22Rv1 (cell line): Measurements from ENCODE around the gene LMBRD1.

Experiments
- H3K27ac ChIP-seq: fragments of 450-650 bp; 2 replicates; pipeline ENCODE4 v1.5.1; 2017
- ZFX ChIP-seq: fragments of 450-650 bp; IDR thresholded peaks from 2 replicates; pipeline ENCODE4 v1.6.1; 2017; ENCODE audit warnings: antibody characterized with exemption, borderline replicate concordance
- TF ChIP-seq, protein P1 (sequence below): fragments of 450-650 bp; IDR thresholded peaks from 2 replicates; pipeline ENCODE4 v1.5.1; 2017; ENCODE audit warnings: mild to moderate bottlenecking

Gene LMBRD1

DNA sequence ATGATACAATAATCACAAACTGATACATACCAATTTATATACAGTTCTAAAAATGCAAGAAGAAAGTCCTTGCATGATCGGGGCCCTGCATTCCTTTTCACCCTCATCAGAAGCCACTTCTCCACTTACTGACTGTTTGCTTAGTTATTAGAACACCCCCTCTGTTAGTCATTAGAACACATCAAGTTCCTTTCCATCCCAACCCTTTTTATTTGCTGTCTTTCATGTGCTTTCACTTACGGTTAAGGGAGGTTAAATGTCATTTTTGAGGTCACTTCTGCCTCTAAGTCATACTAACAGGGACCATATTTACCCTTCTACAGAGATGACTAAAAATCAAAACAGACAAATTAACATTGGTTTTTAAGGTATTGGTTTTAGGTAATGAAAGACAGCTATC, 149.1 kb downstream of the LMBRD1 start:
- H3K27ac ChIP-seq, result no peak overlapping the region
- TF ChIP-seq, protein P1, sequence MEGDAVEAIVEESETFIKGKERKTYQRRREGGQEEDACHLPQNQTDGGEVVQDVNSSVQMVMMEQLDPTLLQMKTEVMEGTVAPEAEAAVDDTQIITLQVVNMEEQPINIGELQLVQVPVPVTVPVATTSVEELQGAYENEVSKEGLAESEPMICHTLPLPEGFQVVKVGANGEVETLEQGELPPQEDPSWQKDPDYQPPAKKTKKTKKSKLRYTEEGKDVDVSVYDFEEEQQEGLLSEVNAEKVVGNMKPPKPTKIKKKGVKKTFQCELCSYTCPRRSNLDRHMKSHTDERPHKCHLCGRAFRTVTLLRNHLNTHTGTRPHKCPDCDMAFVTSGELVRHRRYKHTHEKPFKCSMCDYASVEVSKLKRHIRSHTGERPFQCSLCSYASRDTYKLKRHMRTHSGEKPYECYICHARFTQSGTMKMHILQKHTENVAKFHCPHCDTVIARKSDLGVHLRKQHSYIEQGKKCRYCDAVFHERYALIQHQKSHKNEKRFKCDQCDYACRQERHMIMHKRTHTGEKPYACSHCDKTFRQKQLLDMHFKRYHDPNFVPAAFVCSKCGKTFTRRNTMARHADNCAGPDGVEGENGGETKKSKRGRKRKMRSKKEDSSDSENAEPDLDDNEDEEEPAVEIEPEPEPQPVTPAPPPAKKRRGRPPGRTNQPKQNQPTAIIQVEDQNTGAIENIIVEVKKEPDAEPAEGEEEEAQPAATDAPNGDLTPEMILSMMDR, result no peak
- no peak for TF ChIP-seq ZFX

DNA sequence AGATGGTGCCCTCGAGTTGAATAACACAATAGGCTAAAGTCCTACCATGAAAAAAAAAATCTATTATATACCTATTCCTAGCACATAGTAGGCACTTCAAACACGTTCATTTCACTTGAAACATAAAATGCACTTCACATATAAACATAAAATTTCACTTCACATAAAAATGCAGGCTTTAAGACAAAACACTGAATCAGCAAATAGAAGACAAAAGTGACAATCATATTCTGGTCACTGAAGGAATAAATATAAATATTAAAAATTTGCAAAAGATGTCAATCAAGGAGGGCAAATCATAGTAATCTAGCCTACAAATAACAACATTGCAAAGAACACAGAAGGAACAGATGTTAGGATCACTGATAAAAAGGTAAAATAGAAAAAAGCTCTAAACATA, 153.1 kb downstream of the LMBRD1 start:
- TF ChIP-seq ZFX, result no peak
- TF ChIP-seq, protein P1, result no peak
- no peak overlapping the region for H3K27ac ChIP-seq

DNA sequence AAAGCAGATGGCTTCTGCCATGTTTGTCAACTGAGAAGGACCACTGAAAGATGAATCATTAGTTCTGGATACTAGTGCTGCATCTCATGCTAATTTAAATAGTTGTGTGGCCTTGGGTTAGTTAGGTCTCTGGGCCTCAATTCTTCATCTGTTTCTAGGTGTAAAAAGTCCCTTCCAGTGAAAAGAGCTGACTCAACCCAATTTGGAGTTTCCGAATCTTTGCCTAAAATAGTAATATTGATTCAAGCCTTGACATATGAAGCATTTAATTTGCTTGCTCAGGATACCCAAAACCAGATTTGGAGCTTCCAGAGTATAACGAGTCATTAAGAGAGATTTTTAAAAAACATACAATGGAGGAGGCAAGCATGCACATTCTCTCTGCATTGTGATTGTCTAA, 163.9 kb downstream of the LMBRD1 start:
- TF ChIP-seq, protein P1, result no peak
- TF ChIP-seq ZFX, result no peak

DNA sequence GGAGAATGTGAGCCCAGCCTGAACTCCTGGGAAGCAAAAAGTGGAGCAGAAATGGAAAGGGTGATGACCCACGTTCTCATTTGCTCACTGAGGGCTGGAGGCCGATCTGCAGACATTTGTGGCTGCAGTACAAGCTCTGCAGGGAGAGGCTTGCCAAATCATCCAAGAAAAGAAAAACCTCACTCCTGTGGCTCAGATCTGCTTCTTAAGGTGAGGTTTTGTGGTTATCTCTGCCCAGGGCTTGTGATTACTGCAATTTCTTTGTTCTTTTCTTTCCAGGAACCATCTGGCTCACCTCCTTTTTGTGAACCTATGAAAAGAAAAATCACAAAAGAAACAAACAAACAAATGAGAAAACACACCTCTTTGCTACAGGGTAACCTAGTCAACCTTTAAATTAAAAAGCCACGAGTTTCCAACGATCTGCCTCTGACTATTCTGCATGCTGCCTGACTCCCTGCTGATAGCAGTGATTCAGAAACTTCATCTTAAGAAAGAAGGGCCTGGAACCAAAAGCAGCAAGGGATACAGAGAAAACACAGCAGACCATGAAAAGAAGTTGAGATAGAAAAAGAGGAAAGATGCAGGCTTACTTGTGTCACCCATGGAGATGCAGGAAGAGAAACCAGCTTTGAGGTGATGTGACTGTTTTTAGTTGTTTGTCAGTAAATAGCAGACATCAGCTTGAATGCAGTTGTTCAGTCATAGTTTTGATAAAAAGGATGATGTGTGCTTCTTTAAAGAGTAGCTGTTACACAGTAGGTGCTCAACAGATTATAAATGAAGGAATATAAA, 165.1 kb downstream of the LMBRD1 start:
- TF ChIP-seq ZFX, result no peak
- TF ChIP-seq, protein P1, result no peak
- H3K27ac ChIP-seq, result no peak overlapping the region

More for the DNA sequence above, 163.9 kb downstream of the LMBRD1 start:
- H3K27ac ChIP-seq, result no peak overlapping the region

DNA sequence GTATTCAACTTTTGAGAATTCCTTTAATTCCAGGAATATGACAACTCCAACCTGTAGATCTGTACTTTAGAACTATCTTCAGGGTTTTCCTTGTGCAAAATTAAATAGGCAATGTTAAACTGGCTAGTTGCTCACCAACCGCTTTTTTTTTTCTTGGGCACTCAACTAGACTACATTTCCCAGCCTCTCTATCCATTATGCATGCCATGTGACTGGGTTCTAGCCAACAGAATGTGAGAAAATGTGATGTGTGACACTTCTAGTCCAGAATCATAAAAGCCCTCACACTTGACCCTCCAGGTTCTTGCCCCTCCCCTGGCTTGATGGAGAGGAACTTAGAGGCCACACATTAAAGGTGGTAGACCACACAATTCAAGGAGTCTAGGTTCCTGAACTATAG, 166.0 kb downstream of the LMBRD1 start:
- TF ChIP-seq, protein P1, result no peak
- TF ChIP-seq ZFX, result no peak
- H3K27ac ChIP-seq, result no peak overlapping the region

DNA sequence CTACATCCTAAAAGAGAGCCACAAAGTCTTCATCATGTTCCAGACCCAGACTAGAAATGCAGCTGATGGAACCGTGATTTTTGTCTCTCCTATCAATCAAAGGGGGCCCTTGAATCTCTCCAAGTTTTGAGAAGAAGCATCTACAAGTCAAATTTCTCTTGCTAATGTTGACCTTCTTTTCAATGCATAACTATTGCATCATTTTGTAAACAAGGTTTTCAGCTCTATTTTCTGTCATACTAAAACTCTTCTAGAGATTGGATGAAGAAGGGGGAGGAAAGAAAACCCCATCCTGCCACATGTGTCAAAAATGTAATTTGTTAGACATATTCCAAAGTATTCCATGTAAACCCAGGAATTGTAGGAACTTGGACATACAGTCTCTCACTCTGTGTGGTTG, 169.2 kb downstream of the LMBRD1 start:
- TF ChIP-seq, protein P1, result no peak
- TF ChIP-seq ZFX, result no peak
- H3K27ac ChIP-seq, result no peak overlapping the region

DNA sequence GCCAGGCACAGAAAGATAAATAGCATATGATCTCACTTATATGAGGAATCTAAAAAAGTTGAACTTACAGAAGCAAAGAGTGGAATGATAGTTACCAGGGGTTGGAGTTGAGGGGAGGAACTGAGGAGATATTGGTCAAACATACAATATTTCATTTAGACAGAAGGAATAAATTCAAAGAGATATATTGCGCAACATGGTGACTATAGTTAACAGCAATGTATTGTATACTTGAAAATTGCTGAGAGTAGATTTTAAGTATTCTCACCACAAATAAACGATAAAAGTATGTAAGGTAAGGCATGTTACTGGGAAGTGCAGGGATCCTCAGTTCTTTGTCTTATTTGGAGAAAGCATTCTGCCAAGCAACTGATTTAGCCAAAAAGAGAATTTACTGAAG, 171.9 kb downstream of the LMBRD1 start:
- no peak for TF ChIP-seq ZFX

More for the DNA sequence above, 171.9 kb downstream of the LMBRD1 start:
- H3K27ac ChIP-seq, result no peak overlapping the region
